SKM-1 (cell line): ENCODE measurements around the gene QRICH1.

Source experiments
- DNase-seq: peaks from one replicate; lab custom pipeline; 2025; ENCODE audit not compliant: unreplicated experiment; lab: John Stamatoyannopoulos, UW

QRICH1 gene

DNA sequence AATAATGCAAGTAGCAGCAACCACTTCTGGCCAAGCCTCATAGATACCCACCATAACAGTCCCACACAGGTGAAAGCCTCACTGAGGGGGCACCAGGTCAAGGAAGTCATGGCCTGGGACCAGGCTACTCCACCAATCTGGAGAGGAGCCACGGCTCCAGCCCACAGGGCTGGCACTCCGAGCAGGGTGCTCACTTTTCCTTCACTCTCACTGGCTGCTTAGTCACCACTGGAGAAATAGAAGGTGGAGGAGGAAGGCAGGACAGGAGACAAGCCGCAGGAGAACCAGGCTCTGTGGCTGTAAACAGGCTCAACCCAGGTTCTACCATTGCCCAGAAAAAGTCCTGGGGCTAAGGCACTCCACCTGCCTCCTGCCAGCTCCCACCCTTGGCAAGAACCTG lies 25.6 kb upstream of the QRICH1 start:
- no peak for DNase-seq

DNA sequence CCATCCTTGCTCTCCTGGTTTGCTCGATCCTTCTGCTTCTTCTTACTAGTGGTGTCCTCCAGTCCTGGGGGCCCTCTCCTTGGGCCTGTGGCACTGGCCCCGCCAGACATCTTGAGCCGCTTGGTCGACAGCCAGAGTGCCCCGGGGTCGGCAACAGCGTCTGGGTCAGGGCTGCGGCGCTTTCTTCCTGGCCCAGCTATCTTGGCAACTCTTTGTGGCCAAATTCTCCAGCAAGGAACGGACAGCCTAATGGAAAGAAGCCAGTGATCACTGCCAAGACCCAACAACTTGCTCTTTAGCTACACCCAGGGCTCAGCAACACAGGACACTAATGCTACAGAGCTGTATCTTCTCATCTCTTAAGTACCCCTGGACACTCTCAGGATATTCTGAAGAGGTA lies 25.2 kb upstream of the QRICH1 start:
- no peak for DNase-seq

DNA sequence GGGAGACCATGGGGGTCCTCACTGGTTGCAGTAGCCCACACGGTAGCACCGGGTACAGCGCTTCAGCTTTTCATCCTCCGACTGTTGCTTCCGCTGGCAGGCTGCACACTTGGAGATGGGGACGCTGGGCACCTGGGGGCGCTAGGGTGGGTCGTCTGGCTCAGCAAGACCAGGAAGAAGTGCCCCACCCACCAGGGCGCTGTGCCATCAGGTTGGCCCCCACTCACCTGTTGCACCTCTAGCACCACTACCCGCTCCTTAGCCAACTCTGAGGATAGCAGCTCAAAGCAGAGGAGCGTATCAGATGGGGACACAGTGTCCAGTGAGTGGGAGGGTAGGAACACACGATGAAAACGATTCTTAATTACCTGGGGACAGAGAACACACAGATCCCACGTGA lies 18.4 kb upstream of the QRICH1 start:
- no peak for DNase-seq

DNA sequence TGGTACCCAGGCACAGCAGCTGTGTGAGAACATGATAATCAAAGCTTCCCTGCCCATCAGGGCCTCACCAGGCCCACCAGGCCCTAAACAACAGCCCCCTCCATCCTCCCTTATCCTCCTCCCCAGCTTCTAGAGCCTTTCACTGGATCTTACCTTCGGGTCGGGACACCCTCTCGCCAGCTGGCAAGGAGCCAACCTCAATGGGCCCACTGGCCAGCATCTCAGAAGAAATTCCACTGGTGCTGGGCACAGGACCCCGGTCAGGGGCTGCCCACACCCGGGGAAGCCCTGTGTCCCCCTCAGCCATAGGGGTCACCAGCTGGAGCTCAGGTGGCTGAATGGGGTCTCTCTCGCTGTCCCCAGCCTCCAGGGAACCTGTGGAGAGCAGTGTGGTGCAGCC lies 17.5 kb upstream of the QRICH1 start:
- no peak for DNase-seq

DNA sequence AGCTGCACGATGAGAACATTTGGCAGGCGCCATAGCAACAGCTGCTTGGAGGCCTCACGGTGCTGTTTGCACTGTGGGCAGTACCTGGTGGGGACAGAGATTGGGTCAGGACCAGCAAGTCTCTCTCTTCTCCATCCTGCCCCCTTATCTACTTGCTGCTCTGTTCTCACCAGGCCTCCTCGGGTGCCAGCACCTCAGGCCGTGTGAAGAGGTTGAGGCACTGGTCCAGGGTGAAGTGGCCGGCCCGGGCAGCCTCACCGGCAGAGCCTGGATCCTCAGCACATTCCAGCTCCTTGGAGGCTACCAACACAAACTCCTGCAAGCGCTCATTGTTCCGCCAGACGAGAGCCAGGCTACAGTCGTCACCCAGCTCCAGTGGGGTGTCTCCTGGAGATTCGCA lies 16.9 kb upstream of the QRICH1 start:
- DNase-seq: no peak

DNA sequence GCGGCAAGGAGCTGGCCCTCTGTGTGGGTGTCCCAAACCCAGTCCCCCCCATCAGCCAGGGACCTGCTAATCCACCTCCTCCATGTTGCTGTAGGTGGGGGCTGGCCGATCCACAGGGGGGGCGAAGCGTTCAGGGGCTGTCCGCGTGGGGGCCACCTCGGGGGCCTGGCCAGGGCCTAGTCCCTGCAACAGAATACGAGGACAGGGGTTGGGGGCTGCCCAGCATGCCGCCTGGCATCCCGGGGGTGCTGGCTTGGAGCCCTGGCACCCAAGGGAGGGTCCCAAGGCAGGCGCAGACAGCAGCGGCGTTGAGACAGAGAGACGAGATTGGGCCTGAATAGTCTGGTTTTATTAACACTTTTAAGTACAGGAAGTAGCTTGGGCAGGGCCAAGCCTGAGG lies 14.5 kb upstream of the QRICH1 start:
- no peak for DNase-seq

DNA sequence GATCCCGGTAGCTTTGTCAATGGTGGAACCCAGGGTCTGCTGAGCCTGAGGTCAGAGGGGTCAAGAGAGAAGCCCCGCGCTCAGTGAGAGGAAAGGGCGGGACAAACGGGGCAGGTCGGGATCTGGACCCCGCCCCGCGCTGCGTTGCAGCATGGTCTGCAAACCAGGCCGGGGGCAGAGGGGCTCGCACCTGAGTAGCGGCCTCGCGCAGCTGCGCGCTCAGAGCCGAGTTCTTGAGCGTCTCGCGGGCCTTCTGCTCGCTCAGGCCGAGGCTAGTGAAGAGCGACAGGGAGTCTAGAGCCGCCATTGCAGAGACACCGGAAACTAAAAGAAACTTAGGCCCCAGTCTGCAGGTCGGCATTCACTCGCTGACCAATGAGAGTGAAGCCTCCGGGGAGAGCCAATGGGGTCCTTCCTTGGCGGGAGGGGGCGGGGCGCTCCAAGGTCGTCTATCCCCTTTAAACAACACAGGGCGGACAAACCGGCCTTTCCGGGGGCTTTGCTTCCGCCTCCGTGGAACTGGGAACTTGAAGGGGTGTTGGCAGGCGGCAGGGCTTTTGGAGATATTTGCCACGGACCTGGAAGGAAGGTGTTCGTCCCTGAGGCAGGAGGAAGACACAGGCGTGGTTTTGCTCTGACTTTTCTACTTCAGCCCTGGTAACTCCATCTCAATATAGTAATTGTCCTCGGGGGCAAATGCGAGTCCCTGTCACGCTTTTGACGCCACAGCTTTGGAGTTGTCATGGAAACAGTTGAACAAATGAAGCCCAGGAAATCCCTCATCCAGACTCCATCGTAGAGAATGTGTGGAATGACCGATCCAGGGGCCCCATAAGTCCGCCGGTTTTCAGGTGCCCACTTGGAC lies 10.8 kb upstream of the QRICH1 start, which contains the start of gene QARS1:
QARS1 (minus strand) TSS at position 331 of the 865 bp plus-strand sequence; CDS start at position 307, 24 bp downstream.
- peak; percentile 81 for DNase-seq

DNA sequence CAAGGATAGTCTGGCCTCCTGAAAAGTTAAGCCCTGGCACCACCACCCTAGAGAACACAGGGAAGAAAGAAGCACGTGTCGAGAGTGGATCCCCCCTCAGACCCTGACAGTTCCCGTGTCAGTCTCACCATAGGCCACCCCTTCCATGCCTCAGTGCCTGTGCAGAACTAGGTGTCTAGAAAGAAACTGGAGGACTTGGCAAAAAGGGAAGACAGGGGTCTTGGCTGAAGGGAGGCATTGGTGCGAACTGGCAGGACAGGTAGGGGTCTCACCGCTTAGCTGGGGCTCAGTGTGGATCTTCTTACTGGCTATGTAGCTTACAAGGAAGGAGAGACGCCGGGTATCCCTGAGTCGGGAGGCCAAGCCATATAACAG lies 10.2 kb upstream of the QRICH1 start:
- no peak for DNase-seq

DNA sequence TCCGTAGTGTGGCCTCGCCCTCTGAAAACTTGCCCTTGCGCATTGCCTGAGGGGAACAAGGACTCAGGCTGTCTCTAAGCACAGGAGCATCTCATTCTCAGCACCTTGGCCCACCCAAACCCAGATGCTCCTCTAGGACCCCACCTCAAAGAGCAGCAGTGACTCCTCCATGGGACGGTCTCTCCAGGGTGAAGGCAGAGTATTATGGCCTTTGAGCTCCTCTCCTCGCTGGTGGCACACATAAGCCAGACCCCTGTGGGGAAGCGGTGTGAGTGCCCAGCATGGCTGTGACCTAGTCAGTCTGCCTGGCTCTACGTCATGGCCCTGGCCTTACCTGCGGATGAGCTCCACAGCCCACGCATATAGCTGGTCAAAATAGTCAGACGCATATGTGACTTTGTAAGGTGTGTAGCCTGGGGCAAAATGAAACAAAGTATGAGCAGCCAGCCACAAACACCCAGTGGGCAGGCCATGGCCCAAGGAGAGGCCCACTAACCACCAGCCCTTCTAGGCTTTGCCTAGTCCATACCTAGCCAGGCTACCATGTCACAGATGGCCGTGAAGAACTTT lies 6.3 kb upstream of the QRICH1 start:
- no peak for DNase-seq

DNA sequence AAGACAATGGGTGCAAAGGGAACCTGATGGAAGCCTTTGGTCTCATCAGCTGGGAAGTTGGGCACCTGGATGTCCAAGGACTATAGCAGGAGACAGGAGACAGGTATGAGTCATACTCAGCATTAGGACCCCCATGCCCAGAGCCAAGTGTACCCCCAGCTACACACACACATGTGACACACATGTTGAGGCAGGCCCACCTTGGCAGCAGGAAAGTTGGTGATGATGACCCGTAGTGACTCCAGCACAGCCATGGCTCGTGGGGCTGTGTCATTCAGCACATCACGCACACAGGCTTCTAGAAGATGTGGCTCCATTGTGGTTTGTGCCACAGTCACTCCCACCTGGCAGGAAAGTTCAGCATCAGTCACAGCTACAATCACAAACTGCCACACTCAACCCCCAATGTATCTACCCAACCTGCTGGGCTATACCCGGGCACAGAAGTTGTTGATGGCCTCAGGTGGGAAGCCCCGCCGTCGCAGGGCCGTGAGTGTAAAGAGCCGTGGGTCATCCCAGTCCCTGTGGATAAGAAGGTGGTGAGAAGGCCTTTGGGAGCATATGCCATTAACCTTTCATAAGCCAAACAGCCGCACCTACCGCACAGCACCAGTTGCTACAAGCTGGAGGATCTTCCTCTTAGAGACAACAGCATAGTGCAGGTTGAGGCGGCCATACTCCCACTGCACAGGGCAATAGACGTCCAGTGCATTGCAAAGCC lies 5.2 kb upstream of the QRICH1 start:
- no peak for DNase-seq

DNA sequence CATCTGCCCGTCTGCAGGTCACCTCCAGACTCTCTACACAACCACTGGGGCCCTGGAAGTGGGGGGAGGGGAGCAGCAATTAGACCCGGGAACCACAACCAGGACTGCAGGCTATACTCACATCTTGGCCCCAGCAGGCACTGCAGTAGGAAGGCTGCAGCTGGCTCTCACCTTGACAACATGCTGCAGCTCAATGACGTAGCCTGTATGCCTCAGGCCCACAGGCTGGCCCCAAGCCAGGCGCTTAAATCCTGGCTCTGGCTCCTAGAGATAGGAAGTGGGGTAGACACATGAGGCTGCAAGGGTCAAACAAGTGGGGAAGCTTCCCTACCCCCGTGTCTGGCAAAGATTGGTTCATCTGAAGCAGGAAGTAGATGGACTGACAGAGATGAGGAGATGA lies 4.6 kb upstream of the QRICH1 start:
- no peak for DNase-seq

DNA sequence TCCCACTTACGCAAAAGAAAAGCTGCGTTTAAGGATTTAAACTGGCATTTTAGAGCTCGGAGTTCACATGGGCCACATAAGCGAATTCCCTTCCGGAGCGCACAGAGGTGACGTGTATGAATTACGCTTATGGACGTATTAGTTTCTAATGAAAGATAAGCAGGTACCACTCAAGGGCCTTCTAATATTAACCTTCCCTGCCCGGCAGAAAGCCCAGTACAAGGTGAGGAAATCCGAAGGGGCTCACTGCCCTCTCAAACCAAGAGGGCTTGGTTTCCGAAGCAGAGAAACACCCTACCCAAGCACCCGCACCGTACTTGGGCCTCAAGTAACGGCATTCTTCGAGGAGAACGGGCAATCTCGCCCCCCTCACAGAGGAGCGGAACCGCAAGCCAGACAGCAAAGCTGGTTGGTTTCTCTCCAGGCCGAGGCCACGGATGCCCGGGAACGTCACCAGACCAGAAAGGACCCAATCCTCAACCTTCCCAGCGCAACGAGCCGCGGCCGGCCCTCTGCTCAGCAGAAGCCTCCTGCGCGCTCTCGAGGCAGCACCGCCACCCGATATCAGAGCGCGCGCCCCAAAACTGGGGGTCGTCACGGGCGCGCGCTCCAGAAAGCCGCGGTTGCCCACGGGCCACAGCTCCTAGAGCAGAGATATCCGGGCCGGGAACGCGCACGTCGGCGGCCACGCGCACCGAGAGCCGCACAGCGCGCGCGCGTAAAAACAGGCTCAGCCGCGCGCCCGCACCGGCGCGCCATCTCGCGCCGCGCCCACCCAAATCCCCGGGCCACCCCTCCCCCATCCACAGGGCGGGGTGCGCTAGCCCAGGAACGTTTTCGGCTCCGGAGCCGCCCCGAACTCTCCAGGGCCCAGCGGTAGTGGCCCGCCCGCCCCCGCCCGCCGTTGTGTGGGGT lies 676 bp downstream of the QRICH1 start:
- DNase-seq: no peak

DNA sequence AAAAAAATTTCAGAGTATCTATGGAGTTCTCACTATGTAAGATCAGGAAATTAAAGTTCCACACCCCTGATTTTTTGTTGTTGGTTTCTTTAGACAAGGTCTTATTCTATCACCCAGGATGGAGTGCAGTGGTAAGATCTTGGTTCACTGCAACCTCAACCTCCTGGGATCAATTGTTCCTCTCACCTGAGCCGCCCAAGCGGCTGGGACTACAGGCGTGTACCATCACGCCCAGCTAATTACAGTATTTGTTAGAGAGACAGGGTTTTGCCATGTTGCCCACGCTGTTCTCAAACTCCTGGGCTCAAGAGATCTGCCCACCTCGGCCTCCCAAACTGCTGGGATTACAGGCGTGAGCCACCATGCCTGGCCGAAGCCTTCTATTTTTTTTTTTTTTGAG lies 12.4 kb downstream of the QRICH1 start:
- DNase-seq: no peak

DNA sequence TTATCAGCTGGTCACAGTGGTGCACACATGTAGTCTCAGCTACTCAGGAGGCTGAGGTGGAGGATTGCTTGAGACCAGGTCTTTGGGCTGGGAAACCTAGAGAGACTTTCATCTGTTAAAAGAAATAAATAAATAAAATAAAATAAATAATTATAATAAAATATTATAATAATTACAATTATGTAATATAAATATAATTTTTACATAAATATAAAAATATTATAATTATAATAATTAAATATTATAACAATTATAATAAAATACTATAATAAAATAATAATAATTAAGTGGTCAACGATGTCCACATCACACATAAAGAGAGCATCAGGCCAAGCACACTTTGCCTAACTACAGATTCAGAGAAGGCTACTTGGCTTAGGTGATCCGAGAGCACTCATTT lies 14.6 kb downstream of the QRICH1 start:
- DNase-seq: no peak

DNA sequence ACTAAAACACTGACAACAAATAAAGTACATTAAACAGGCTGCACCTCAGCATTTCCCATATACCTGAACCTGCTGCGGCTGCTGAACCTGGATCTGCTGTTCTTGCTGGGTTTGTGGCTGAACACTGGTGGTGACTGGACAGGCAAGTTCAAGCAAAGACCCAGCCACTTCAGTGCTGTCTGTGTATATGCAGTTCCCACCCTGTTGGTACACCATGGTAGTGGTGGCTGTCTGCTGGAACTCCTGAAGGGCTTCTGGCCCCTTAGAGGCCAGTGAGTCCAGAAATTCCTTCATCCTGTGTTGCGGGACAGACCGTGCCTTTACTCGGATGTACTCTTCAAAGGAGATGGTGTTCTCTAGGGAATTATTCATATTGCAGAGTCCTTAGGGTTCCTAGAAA lies 17.2 kb downstream of the QRICH1 start:
- no peak for DNase-seq

DNA sequence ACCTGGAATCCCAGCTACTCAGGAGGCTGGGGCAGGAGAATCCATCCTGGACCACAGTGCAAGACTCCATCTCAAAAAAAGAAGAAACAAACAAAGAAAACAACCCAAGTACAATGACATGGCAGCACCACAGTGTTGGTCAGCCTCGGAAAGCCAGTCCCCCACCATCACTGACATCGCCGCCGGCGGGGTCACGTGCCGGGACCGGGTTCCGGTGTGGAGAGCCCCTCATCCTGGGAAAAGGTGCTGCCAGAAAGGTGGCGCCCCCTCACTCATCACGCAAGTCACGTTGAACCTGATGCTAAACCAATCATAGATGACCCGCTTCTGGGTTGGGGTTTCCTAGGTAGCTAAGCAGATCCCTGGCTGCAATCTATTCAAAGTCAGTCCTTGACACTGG lies 17.8 kb downstream of the QRICH1 start:
- no peak for DNase-seq

DNA sequence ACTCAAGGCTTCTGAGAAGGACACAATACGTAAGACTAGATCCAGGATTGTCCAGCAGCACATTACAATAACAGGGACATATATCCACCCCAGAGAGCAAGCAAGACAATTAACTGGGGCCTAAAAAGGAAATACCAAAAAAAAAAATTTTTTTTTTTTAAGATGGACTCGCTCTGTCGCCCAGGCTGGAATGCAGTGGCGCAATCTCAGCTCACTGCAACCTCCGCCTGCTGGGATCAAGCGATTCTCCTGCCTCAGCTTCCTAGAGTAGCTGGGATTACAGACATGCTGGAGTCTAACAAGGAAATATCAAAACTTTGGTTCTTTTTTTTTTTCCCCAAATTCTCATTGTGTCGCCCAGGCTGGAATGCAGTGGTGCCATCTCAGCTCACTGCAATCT lies 35.9 kb downstream of the QRICH1 start:
- no peak for DNase-seq

DNA sequence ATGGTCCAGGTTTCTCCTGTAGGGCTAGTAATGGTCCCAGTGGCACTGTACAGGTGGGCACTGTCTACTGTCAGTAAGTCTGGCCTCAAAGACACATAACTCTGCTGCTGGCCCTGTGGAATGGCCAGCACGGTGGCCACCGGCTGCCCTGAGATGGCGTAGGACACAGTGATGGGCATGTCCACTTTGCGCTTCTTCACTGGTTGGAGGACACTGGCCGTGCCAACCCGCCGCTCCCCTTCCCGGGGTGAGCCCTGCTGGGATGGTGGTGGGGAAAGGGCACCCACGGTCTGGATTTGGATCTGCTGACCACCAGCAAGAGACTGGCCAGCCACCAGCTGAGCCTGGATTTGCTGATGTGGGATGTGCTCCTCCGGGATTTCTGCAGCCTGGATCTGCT lies 36.6 kb downstream of the QRICH1 start:
- DNase-seq: no peak

DNA sequence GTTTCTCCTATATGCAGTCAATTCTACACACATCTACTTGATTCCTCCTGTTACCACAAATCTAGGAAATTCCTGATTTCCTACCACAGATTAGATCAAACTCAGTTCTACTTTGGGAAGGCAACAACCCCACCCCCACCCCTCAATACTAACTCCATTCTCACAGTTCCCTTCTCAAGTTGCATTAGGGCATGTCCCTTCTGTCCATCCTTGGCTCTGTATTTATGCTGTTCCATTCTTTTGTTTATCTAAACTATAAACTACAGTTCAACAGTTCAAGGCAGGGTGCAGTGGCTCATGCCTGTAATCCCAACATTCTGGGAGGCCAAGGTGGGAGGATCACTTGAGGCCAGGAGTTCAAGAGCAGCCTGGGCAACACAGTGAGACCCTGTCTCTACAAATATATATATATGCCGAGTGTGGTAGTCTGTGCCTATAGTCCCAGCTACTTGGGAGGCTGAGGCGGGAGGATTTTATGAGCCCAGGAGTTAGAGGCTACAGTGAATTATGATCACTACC lies 39.5 kb downstream of the QRICH1 start:
- no peak for DNase-seq

DNA sequence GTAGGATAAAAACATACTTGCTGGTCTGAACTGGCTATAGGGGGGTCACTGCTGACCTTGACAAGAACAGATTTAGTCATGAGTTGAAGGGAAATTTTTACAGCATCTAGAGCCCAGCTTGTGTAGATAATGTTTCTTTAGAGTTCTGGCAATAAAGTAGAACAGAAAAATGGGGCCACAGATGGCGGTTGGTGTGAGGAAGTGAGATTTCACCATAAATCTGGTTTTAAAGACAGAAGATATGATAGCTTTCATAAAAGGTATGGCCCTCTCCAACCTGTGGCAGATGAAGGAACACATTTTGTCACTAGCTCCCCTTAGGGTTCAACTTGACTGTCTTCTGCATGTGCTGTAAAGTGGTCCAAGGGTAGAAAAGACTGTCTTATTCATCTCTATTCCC lies 40.3 kb downstream of the QRICH1 start:
- DNase-seq: no peak

DNA sequence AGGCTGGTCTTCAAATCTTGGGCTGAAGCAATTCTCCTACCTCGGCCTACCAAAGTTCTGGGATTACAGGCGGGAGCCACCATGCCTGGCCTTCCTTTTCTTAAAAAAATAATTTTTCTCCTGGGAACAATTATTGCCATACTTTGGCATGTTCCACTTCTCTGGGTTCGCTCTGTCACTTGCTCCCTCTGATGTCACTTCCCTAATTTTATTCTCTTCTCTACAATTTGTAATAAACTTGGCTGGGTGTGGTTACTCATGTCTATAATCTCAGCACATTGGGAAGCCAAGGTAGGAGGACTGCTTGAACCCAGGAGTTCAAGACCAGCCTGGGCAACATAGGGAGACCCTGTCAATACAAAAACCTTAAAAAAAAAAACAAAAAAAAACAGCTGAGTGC lies 58.6 kb downstream of the QRICH1 start:
- DNase-seq: no peak
